ENCODE data around the gene PCYT2. TPM values are rescaled to one million over a fixed set of nuclear protein-coding genes. Genes with fewer than 3 reads are reported as not detected.

Gene PCYT2
- total RNA-seq, 1 donor from 2014 or later: 33.2 TPM

- Mint-ChIP-seq H3K27me3 (ENCODE audit: unreplicated experiment) (no peaks in the 10 kb centered on the region), H3K36me3 (ENCODE audit: unreplicated experiment) (peaks cover 7% of the 10 kb centered on the region), H3K9me3 (ENCODE audit: unreplicated experiment) (no peaks in the 10 kb centered on the region), H3K27ac (ENCODE audit: unreplicated experiment) (peak overlapping the region; percentile 82), H3K4me3 (ENCODE audit: unreplicated experiment) (no peak overlapping the region), H3K4me1 (ENCODE audit: unreplicated experiment) (peaks cover 45% of the 10 kb centered on the region)
- TF ChIP-seq CTCF (IDR thresholded peaks at IDR 0.05): no peak
- no peak for DNase-seq (ENCODE audit: extremely low spot score, unreplicated experiment)
Measured at GRCh38 chr17:81867991-81868673, 43.1 kb downstream of the PCYT2 start.

- peaks cover 46% of the 10 kb centered on the region for H3K4me1 Mint-ChIP-seq (ENCODE audit: unreplicated experiment)
- DNase-seq (ENCODE audit: extremely low spot score, unreplicated experiment): no peak
- H3K4me3 Mint-ChIP-seq (ENCODE audit: unreplicated experiment): no peak overlapping the region
- no peaks in the 10 kb centered on the region for H3K9me3 Mint-ChIP-seq (ENCODE audit: unreplicated experiment)
- H3K27me3 Mint-ChIP-seq (ENCODE audit: unreplicated experiment): no peaks in the 10 kb centered on the region
- H3K27ac Mint-ChIP-seq (ENCODE audit: unreplicated experiment): peak overlapping the region; percentile 82
- peaks cover 10% of the 10 kb centered on the region for H3K36me3 Mint-ChIP-seq (ENCODE audit: unreplicated experiment)
- TF ChIP-seq CTCF (IDR thresholded peaks at IDR 0.05): no peak
Measured at GRCh38 chr17:81867170-81867990, 43.8 kb downstream of the PCYT2 start.

- H3K9me3 Mint-ChIP-seq (ENCODE audit: unreplicated experiment): no peaks in the 10 kb centered on the region
- DNase-seq (ENCODE audit: extremely low spot score, unreplicated experiment): no peak
- H3K4me1 Mint-ChIP-seq (ENCODE audit: unreplicated experiment): peaks cover 46% of the 10 kb centered on the region
- H3K27ac Mint-ChIP-seq (ENCODE audit: unreplicated experiment): peak overlapping the region; percentile 82
- H3K36me3 Mint-ChIP-seq (ENCODE audit: unreplicated experiment): peaks cover 10% of the 10 kb centered on the region
- no peak overlapping the region for H3K4me3 Mint-ChIP-seq (ENCODE audit: unreplicated experiment)
- no peaks in the 10 kb centered on the region for H3K27me3 Mint-ChIP-seq (ENCODE audit: unreplicated experiment)
- TF ChIP-seq CTCF (IDR thresholded peaks at IDR 0.05): no peak
Measured at GRCh38 chr17:81866440-81867169, 44.6 kb downstream of the PCYT2 start.

- Mint-ChIP-seq H3K4me1 (ENCODE audit: unreplicated experiment) (peaks cover 49% of the 10 kb centered on the region), H3K27ac (ENCODE audit: unreplicated experiment) (peak overlapping the region; percentile 66), H3K36me3 (ENCODE audit: unreplicated experiment) (peaks cover 10% of the 10 kb centered on the region), H3K9me3 (ENCODE audit: unreplicated experiment) (no peaks in the 10 kb centered on the region), H3K27me3 (ENCODE audit: unreplicated experiment) (no peaks in the 10 kb centered on the region), H3K4me3 (ENCODE audit: unreplicated experiment) (no peak overlapping the region)
- DNase-seq (ENCODE audit: extremely low spot score, unreplicated experiment): no peak
- TF ChIP-seq CTCF (IDR thresholded peaks at IDR 0.05): no peak
Measured at GRCh38 chr17:81865733-81866439, 45.3 kb downstream of the PCYT2 start.

All from osteocyte (in vitro differentiated cells).